HEK293T (cell line): ENCODE data around the gene EGFLAM.

ENCODE experiments used
- CTCF ChIA-PET: fragments of 350-600 bp; formaldehyde crosslinking; extraction: SDS; loops from one replicate; lab custom pipeline; 2021; ENCODE audit warnings: antibody characterized with exemption, inconsistent platforms; lab: Yijun Ruan, JAX
- POLR2A ChIA-PET: fragments of 350-600 bp; formaldehyde crosslinking; extraction: SDS; loops from one replicate; lab custom pipeline; 2020; ENCODE audit warnings: antibody characterized with exemption, inconsistent platforms; lab: Yijun Ruan, JAX
- DNase-seq: peaks from one replicate; pipeline ENCODE4 v3.0.0; 2012; ENCODE audit warnings: mixed read lengths; ENCODE audit errors: extremely low spot score
- ARNT ChIP-seq: fragments of 450-650 bp; IDR thresholded peaks from 2 replicates; pipeline ENCODE4 v1.6.1; 2017; ENCODE audit warnings: mild to moderate bottlenecking
- BHLHE40 ChIP-seq: fragments of 450-650 bp; IDR thresholded peaks from 2 replicates; pipeline ENCODE4 v1.6.1; 2016; ENCODE audit warnings: mild to moderate bottlenecking, moderate library complexity, borderline replicate concordance
- CTBP1 ChIP-seq: fragments of 450-650 bp; IDR thresholded peaks from 2 replicates; pipeline ENCODE4 v1.6.1; 2016; ENCODE audit warnings: borderline replicate concordance
- ELF4 ChIP-seq: fragments of 450-650 bp; IDR thresholded peaks from 2 replicates; pipeline ENCODE4 v1.6.1; 2017; ENCODE audit warnings: antibody characterized with exemption
- FOXA1 ChIP-seq: fragments of 450-650 bp; IDR thresholded peaks from 2 replicates; pipeline ENCODE4 v1.6.1; 2016; ENCODE audit warnings: mild to moderate bottlenecking
- FOXK2 ChIP-seq: fragments of 450-650 bp; IDR thresholded peaks from 2 replicates; pipeline ENCODE4 v1.6.1; 2016; ENCODE audit warnings: mild to moderate bottlenecking
- FOXM1 ChIP-seq: fragments of 450-650 bp; IDR thresholded peaks from 2 replicates; pipeline ENCODE4 v1.6.1; 2017; ENCODE audit warnings: mild to moderate bottlenecking, borderline replicate concordance
- HDGF ChIP-seq: fragments of 450-650 bp; IDR thresholded peaks from 2 replicates; pipeline ENCODE4 v1.6.1; 2017; ENCODE audit warnings: antibody characterized with exemption, borderline replicate concordance
- L3MBTL2 ChIP-seq: fragments of 450-650 bp; conservative IDR thresholded peaks from 2 replicates; pipeline ENCODE4 v1.6.1; 2016; ENCODE audit warnings: mild to moderate bottlenecking
- LEF1 ChIP-seq: fragments of 450-650 bp; IDR thresholded peaks from 2 replicates; pipeline ENCODE4 v1.6.1; 2017; ENCODE audit warnings: mild to moderate bottlenecking, borderline replicate concordance
- NFRKB ChIP-seq: fragments of 450-650 bp; IDR thresholded peaks from 2 replicates; pipeline ENCODE4 v1.6.1; 2016; ENCODE audit warnings: mild to moderate bottlenecking, moderate library complexity
- SP1 ChIP-seq: fragments of 450-650 bp; IDR thresholded peaks from 2 replicates; pipeline ENCODE4 v1.6.1; 2017
- SUZ12 ChIP-seq: fragments of 450-650 bp; IDR thresholded peaks from 2 replicates; pipeline ENCODE4 v1.6.1; 2016; ENCODE audit warnings: mild to moderate bottlenecking
- TARDBP ChIP-seq: fragments of 450-650 bp; IDR thresholded peaks from 2 replicates; pipeline ENCODE4 v1.6.1; 2016
- ZNF384 ChIP-seq: fragments of 450-650 bp; IDR thresholded peaks from 2 replicates; pipeline ENCODE4 v1.6.1; 2016
- TF ChIP-seq, protein P1 (sequence below): fragments of 450-650 bp; IDR thresholded peaks from 2 replicates; pipeline ENCODE4 v1.6.1; 2016

Gene EGFLAM

DNA sequence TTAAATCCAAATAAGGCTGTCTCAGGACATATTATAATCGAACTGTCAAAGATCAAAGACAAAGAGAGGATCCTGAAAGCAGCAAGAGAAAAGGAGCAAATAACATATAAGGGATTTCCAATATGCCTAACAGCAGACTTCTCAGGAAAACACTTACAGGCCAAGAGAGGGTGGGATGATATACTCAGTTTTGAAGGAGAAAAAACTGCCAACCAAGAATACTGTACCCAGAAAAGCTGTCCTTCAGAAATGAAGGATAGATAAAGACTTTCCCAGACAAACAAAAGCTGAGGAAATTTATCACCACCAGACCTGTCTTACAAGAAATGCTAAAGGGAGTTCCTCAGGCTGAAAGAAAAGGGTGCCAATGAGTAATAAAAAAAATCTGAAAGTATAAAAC lies 16.0 kb downstream of the EGFLAM start:
- ChIA-PET POLR2A (no interaction called here), CTCF (no interaction called here)
- TF ChIP-seq SUZ12 (no peak), L3MBTL2 (no peak), FOXA1 (no peak), ZNF384 (no peak), LEF1 (no peak), BHLHE40 (no peak), ARNT (no peak), FOXM1 (no peak), SP1 (no peak), HDGF (no peak), CTBP1 (no peak), TARDBP (no peak), FOXK2 (no peak), ELF4 (no peak), NFRKB (no peak)
- TF ChIP-seq, protein P1, sequence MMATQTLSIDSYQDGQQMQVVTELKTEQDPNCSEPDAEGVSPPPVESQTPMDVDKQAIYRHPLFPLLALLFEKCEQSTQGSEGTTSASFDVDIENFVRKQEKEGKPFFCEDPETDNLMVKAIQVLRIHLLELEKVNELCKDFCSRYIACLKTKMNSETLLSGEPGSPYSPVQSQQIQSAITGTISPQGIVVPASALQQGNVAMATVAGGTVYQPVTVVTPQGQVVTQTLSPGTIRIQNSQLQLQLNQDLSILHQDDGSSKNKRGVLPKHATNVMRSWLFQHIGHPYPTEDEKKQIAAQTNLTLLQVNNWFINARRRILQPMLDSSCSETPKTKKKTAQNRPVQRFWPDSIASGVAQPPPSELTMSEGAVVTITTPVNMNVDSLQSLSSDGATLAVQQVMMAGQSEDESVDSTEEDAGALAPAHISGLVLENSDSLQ: no peak
- DNase-seq: no peak

DNA sequence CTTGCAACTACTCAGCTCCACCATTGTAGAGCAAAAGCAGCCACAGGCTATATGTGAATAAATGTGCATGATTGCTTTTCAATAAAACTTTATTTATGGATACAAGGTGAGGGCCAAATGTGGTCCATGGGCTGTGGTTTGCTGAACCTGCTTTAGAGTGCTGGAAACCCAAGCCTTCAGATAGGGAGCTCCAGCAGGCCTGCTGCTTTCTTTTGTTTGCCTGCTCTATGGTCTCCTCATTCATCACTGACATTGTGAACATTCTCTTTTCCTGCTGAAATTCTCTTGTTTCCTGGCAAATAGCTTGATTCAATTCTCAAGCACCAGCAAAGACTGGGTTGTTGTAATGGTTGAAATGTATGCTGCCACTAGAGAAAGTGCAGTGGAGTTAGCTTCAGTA lies 26.0 kb downstream of the EGFLAM start:
- POLR2A ChIA-PET: no interaction called here
- CTCF ChIA-PET: no interaction called here
- no peak for DNase-seq
- TF ChIP-seq CTBP1: no peak

- POLR2A ChIA-PET: no interaction called here
- TF ChIP-seq ARNT: no peak
- TF ChIP-seq NFRKB: no peak
- no peak for TF ChIP-seq TARDBP
- TF ChIP-seq, protein P1: no peak
- DNase-seq: no peak
- CTCF ChIA-PET: no interaction called here
These were observed 26.9 kb downstream of the EGFLAM start for GRCh38 chr5:38285226-38285625.

DNA sequence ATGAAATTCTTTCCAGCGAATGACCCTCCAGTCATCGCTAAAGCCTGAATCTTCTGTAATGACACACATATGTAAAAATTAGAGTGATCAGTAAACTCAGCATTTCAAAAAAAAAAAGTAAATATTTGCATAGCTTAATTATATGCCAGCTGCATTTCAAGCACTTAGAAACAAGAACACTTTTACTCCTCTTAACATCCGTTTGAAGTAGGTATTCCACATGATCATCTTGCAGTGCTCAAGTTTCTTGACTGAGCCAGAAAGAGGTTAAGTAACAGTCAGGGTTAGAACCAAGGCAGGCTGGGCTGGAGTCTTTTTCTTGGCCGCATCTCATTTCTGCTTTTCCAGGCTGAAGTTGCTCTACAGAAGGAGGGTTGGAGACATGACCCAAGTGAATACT lies 27.6 kb downstream of the EGFLAM start:
- no peak for TF ChIP-seq ELF4
- no peak for TF ChIP-seq ZNF384
- TF ChIP-seq BHLHE40: no peak
- TF ChIP-seq L3MBTL2: no peak
- TF ChIP-seq FOXK2: no peak
- no peak for TF ChIP-seq ARNT
- no peak for TF ChIP-seq TARDBP
- TF ChIP-seq, protein P1: no peak
- TF ChIP-seq FOXM1: no peak
- no peak for TF ChIP-seq FOXA1
- TF ChIP-seq CTBP1: no peak
- CTCF ChIA-PET: interaction anchor here (0.6 kb wide), 1 partner anchor 559 kb away, joined by 4 read pairs; no protein-coding TSS in a partner anchor
- no peak for DNase-seq
- POLR2A ChIA-PET: no interaction called here

- ChIA-PET POLR2A (no interaction called here), CTCF (no interaction called here)
- DNase-seq: no peak
- TF ChIP-seq, protein P1: no peak
- no peak for TF ChIP-seq FOXK2
- no peak for TF ChIP-seq SUZ12
- TF ChIP-seq TARDBP: no peak
- TF ChIP-seq FOXM1: no peak
- TF ChIP-seq FOXA1: no peak
- no peak for TF ChIP-seq SP1
- no peak for TF ChIP-seq CTBP1
- TF ChIP-seq NFRKB: no peak
- TF ChIP-seq BHLHE40: no peak
These were observed 28.8 kb downstream of the EGFLAM start for GRCh38 chr5:38287124-38287523.

DNA sequence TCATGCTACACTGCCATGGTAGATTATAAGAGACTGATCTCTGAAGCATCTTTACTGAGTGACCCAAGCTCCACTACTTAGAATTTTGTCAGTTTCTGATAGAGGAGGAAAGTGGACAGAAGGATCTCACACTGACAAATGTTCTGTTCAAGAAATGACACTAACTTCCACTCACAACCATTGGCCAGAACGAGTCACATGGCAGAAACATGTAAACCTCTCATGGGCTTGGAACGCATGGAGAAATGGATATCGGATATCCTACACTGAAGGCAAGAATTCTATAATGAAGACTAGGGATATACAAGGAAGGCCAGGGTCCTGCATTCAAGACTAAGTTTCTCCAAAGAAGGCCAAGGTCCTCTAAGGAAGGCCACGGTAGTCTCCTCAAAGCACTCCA lies 31.1 kb downstream of the EGFLAM start:
- DNase-seq: no peak
- ChIA-PET POLR2A (no interaction called here), CTCF (interaction anchor here (1.3 kb wide), 1 partner anchor 8 kb away, joined by 3 read pairs; no protein-coding TSS in a partner anchor)
- TF ChIP-seq BHLHE40 (no peak), SP1 (no peak), SUZ12 (no peak), HDGF (no peak), CTBP1 (no peak), FOXK2 (no peak), FOXM1 (no peak)
